ENCODE results near the gene LILRA6. TPM values are rescaled to one million over a fixed set of nuclear protein-coding genes. Genes with fewer than 3 reads are reported as not detected.
A peak's percentile ranks its signal among the peaks of the same experiment; 100 is the strongest.
"Not testable (repeated sequence)": the region's sequence is repeated elsewhere in the genome, so short reads cannot be mapped to it uniquely, and the experiment has no call there.

The LILRA6 gene
- total RNA-seq, 1 experiment from 2014 or later = not detected

- POLR2A ChIA-PET (ENCODE audit: unreplicated experiment) = no interaction called here
Observed at GRCh38 chr19:54231077-54231931, 11.3 kb downstream of the LILRA6 start.

GRCh38 chr19:54230031-54230430 is 12.6 kb downstream of the LILRA6 start:
- H3F3A ChIP-seq (ENCODE audit: insufficient read depth, low read depth) = no peaks in the 10 kb centered on the region
- no peaks in the 10 kb centered on the region for H3K9me2 ChIP-seq (ENCODE audit: insufficient read depth)
- H2AFZ ChIP-seq = no peak overlapping the region
- CTCF ChIA-PET = no interaction called here
- peaks cover 48% of the 10 kb centered on the region for H3K27me3 ChIP-seq (ENCODE audit: insufficient read depth, low read depth)
- H3K4me2 ChIP-seq = no peak overlapping the region
- 0 out of 2 replicates have a peak, but pooled peaks cover 4% of the 10 kb centered on the region for H4K20me1 ChIP-seq (ENCODE audit: insufficient read depth)
- no peak for DNase-seq
- intact Hi-C loops (cut with micrococcal nuclease; ENCODE audit: unreplicated experiment) = loop anchor here (5.0 kb wide), 1 partner anchor 458 kb away; no protein-coding TSS in a partner anchor
- POLR2A ChIA-PET (ENCODE audit: unreplicated experiment) = no interaction called here
- H3K27ac ChIP-seq = no peak overlapping the region
- H3K79me2 ChIP-seq (ENCODE audit: low read depth) = no peaks in the 10 kb centered on the region
- no peaks in the 10 kb centered on the region for H3K36me3 ChIP-seq (ENCODE audit: low read depth)
- H3K4me1 ChIP-seq (replicated peaks; ENCODE audit: insufficient read depth) = no peaks in the 10 kb centered on the region
- H3K9me3 ChIP-seq (ENCODE audit: insufficient read depth, low read depth) = no peaks in the 10 kb centered on the region
- TF ChIP-seq CTCF (conservative IDR thresholded peaks at IDR 0.05) (no peak), EZH2 (IDR thresholded peaks at IDR 0.05; ENCODE audit: low read depth) (no peak)
- H3K4me3 ChIP-seq = no peak overlapping the region
- BruUV-seq (replicated peaks) = no TSS peak

More at GRCh38 chr19:54231077-54231931, 11.3 kb downstream of the LILRA6 start:
- Histone ChIP-seq H3K79me2 (ENCODE audit: low read depth) (no peaks in the 10 kb centered on the region), H3K9me3 (ENCODE audit: insufficient read depth, low read depth) (no peaks in the 10 kb centered on the region), H4K20me1 (ENCODE audit: insufficient read depth) (no peaks in the 10 kb centered on the region), H3K9me2 (ENCODE audit: insufficient read depth) (no peaks in the 10 kb centered on the region), H2AFZ (no peak overlapping the region), H3K27me3 (ENCODE audit: insufficient read depth, low read depth) (peaks cover 49% of the 10 kb centered on the region), H3K4me3 (no peak overlapping the region), H3K27ac (no peak overlapping the region), H3K4me1 (replicated peaks; ENCODE audit: insufficient read depth) (no peaks in the 10 kb centered on the region), H3K4me2 (no peak overlapping the region), H3F3A (ENCODE audit: insufficient read depth, low read depth) (no peaks in the 10 kb centered on the region), H3K36me3 (ENCODE audit: low read depth) (no peaks in the 10 kb centered on the region)
- peak; percentile 61 to 84 for DNase-seq
- TF ChIP-seq EZH2 (IDR thresholded peaks at IDR 0.05; ENCODE audit: low read depth) = no peak
- peak; percentile 92 for TF ChIP-seq CTCF (conservative IDR thresholded peaks at IDR 0.05)
- CTCF ChIA-PET = no interaction called here
- intact Hi-C loops (cut with micrococcal nuclease; ENCODE audit: unreplicated experiment) = loop anchor here (1.0 to 5.0 kb wide), 2 partner anchors 59 to 459 kb away; no protein-coding TSS in a partner anchor
- BruUV-seq (replicated peaks) = no TSS peak

- Histone ChIP-seq H2AFZ (no peak overlapping the region), H3K27ac (no peak overlapping the region), H3F3A (ENCODE audit: insufficient read depth, low read depth) (no peaks in the 10 kb centered on the region), H3K9me3 (ENCODE audit: insufficient read depth, low read depth) (no peaks in the 10 kb centered on the region), H3K4me2 (no peak overlapping the region), H3K27me3 (ENCODE audit: insufficient read depth, low read depth) (peaks cover 44% of the 10 kb centered on the region), H3K36me3 (ENCODE audit: low read depth) (no peaks in the 10 kb centered on the region), H3K4me3 (no peak overlapping the region), H4K20me1 (ENCODE audit: insufficient read depth) (0 out of 2 replicates have a peak, but pooled peaks cover 4% of the 10 kb centered on the region), H3K9me2 (ENCODE audit: insufficient read depth) (no peaks in the 10 kb centered on the region), H3K79me2 (ENCODE audit: low read depth) (no peaks in the 10 kb centered on the region), H3K4me1 (replicated peaks; ENCODE audit: insufficient read depth) (no peaks in the 10 kb centered on the region)
- TF ChIP-seq EZH2 (IDR thresholded peaks at IDR 0.05; ENCODE audit: low read depth) (no peak), CTCF (conservative IDR thresholded peaks at IDR 0.05) (no peak)
- BruUV-seq (replicated peaks) = no TSS peak
- no peak for DNase-seq
- intact Hi-C loops (cut with micrococcal nuclease; ENCODE audit: unreplicated experiment) = no loop called here
- POLR2A ChIA-PET (ENCODE audit: unreplicated experiment) = interaction anchor here (0.6 kb wide), 1 partner anchor 1034 kb away, joined by 7 read pairs; no protein-coding TSS in a partner anchor
- CTCF ChIA-PET = interaction anchor here (0.8 kb wide), 1 partner anchor 31 kb away, joined by 4 read pairs; no protein-coding TSS in a partner anchor
Observed at GRCh38 chr19:54229146-54229545, 13.4 kb downstream of the LILRA6 start.

- intact Hi-C loops (cut with micrococcal nuclease; ENCODE audit: unreplicated experiment); H3K36me3 ChIP-seq (ENCODE audit: low read depth); H3K4me2 ChIP-seq; H3K9me2 ChIP-seq (ENCODE audit: insufficient read depth); BruUV-seq (replicated peaks); H3K27ac ChIP-seq; CTCF ChIA-PET; H3K79me2 ChIP-seq (ENCODE audit: low read depth); H3K4me1 ChIP-seq (replicated peaks; ENCODE audit: insufficient read depth); DNase-seq; POLR2A ChIA-PET (ENCODE audit: unreplicated experiment); H3K9me3 ChIP-seq (ENCODE audit: insufficient read depth, low read depth); H3F3A ChIP-seq (ENCODE audit: insufficient read depth, low read depth); H4K20me1 ChIP-seq (ENCODE audit: insufficient read depth); H3K4me3 ChIP-seq; H2AFZ ChIP-seq: not testable (repeated sequence)
- peaks cover 37% of the 10 kb centered on the region for H3K27me3 ChIP-seq (ENCODE audit: insufficient read depth, low read depth)
Observed at GRCh38 chr19:54224619-54225018, 18.0 kb downstream of the LILRA6 start.

GRCh38 chr19:54223937-54224281 is 18.7 kb downstream of the LILRA6 start:
- H3K9me2 ChIP-seq (ENCODE audit: insufficient read depth); BruUV-seq (replicated peaks); H3K4me2 ChIP-seq; H4K20me1 ChIP-seq (ENCODE audit: insufficient read depth); H3K36me3 ChIP-seq (ENCODE audit: low read depth); H3K27ac ChIP-seq; H3K4me3 ChIP-seq; intact Hi-C loops (cut with micrococcal nuclease; ENCODE audit: unreplicated experiment); H3F3A ChIP-seq (ENCODE audit: insufficient read depth, low read depth); H3K9me3 ChIP-seq (ENCODE audit: insufficient read depth, low read depth); H2AFZ ChIP-seq; H3K4me1 ChIP-seq (replicated peaks; ENCODE audit: insufficient read depth); POLR2A ChIA-PET (ENCODE audit: unreplicated experiment); DNase-seq; H3K79me2 ChIP-seq (ENCODE audit: low read depth): not testable (repeated sequence)
- H3K27me3 ChIP-seq (ENCODE audit: insufficient read depth, low read depth) = peaks cover 35% of the 10 kb centered on the region
- CTCF ChIA-PET = interaction anchor here (0.7 kb wide), 1 partner anchor 418 kb away, joined by 6 read pairs; no protein-coding TSS in a partner anchor
